SK-N-SH treated with all-trans-retinoic acid at 6 μM for 48 hours (cell line): ENCODE data around the gene TEAD3.

Experiments used
- ATAC-seq: fragments of 200-7000 bp; cut with Tn5 transposase; 3 replicates; pipeline ENCODE4 v1.9.1; 2020; ENCODE audit warnings: mild to moderate bottlenecking, moderate library complexity
- ARNTL ChIP-seq: fragments of 450-650 bp; formaldehyde crosslinking; IDR thresholded peaks from 2 replicates; pipeline ENCODE4 v1.5.0; 2020; ENCODE audit warnings: low read depth, mild to moderate bottlenecking, moderate library complexity, borderline replicate concordance
- BACH2 ChIP-seq: fragments of 250-450 bp; sonication (Bioruptor Pico); IDR thresholded peaks from 2 replicates; pipeline ENCODE4 v1.9.0; 2021; ENCODE audit warnings: mild to moderate bottlenecking, borderline replicate concordance
- CREB5 ChIP-seq: fragments of 250-450 bp; sonication (Bioruptor Pico); IDR thresholded peaks from 2 replicates; pipeline ENCODE4 v1.5.1; 2020; ENCODE audit warnings: low read depth, mild to moderate bottlenecking, moderate library complexity
- CSDC2 ChIP-seq: fragments of 250-450 bp; sonication (Bioruptor Pico); IDR thresholded peaks from 2 replicates; pipeline ENCODE4 v1.5.0; 2020; ENCODE audit warnings: mild to moderate bottlenecking, moderate library complexity
- ESRRG ChIP-seq: fragments of 250-450 bp; sonication (Bioruptor Pico); IDR thresholded peaks from 2 replicates; pipeline ENCODE4 v1.6.1; 2021; ENCODE audit warnings: mild to moderate bottlenecking
- GLIS3 ChIP-seq: fragments of 250-450 bp; sonication (Bioruptor Pico); IDR thresholded peaks from 2 replicates; pipeline ENCODE4 v1.5.0; 2020; ENCODE audit warnings: mild to moderate bottlenecking, moderate library complexity
- OSR1 ChIP-seq: fragments of 250-450 bp; sonication (Bioruptor Pico); IDR thresholded peaks from 2 replicates; pipeline ENCODE4 v1.8.0; 2022; ENCODE audit warnings: moderate library complexity, mild to moderate bottlenecking, inconsistent platforms
- POU6F1 ChIP-seq: fragments of 250-450 bp; sonication (Bioruptor Pico); IDR thresholded peaks from 2 replicates; pipeline ENCODE4 v1.8.0; 2021; ENCODE audit warnings: low read depth, mild to moderate bottlenecking, moderate library complexity, borderline replicate concordance
- PPARA ChIP-seq: fragments of 250-450 bp; sonication (Bioruptor Pico); IDR thresholded peaks from 2 replicates; pipeline ENCODE4 v1.5.0; 2020; ENCODE audit warnings: mild to moderate bottlenecking, borderline replicate concordance
- RARB ChIP-seq: fragments of 250-450 bp; sonication (Bioruptor Pico); IDR thresholded peaks from 2 replicates; pipeline ENCODE4 v1.8.0; 2021; ENCODE audit warnings: mild to moderate bottlenecking, moderate library complexity
- SNAI2 ChIP-seq: fragments of 250-450 bp; sonication (Bioruptor Pico); IDR thresholded peaks from 2 replicates; pipeline ENCODE4 v1.5.0; 2020; ENCODE audit warnings: mild to moderate bottlenecking, moderate library complexity
- TCF4 ChIP-seq: fragments of 250-450 bp; sonication (Bioruptor Pico); IDR thresholded peaks from 2 replicates; pipeline ENCODE4 v1.8.0; 2021; ENCODE audit warnings: mild to moderate bottlenecking, moderate library complexity, borderline replicate concordance
- TOX ChIP-seq: fragments of 250-450 bp; sonication (Bioruptor Pico); IDR thresholded peaks from 2 replicates; pipeline ENCODE4 v1.8.0; 2021; ENCODE audit warnings: mild to moderate bottlenecking, moderate library complexity, borderline replicate concordance
- TSHZ2 ChIP-seq: fragments of 250-450 bp; sonication (Bioruptor Pico); IDR thresholded peaks from 2 replicates; pipeline ENCODE4 v1.5.0; 2020; ENCODE audit warnings: mild to moderate bottlenecking, moderate library complexity
- ZFP3 ChIP-seq: fragments of 250-450 bp; sonication (Bioruptor Pico); IDR thresholded peaks from 2 replicates; pipeline ENCODE4 v1.5.0; 2020; ENCODE audit warnings: mild to moderate bottlenecking, moderate library complexity
- ZFP30 ChIP-seq: fragments of 450-650 bp; formaldehyde crosslinking; IDR thresholded peaks from 2 replicates; pipeline ENCODE4 v1.5.0; 2022; ENCODE audit warnings: mild to moderate bottlenecking, moderate library complexity
- ZNF565 ChIP-seq: fragments of 450-650 bp; formaldehyde crosslinking; conservative IDR thresholded peaks from 2 replicates; pipeline ENCODE4 v1.5.0; 2020; ENCODE audit warnings: low read depth, mild to moderate bottlenecking, moderate library complexity
- ZNF70 ChIP-seq: fragments of 450-650 bp; formaldehyde crosslinking; IDR thresholded peaks from 2 replicates; pipeline ENCODE4 v1.5.0; 2020; ENCODE audit warnings: mild to moderate bottlenecking, moderate library complexity
- TF ChIP-seq, protein P1 (sequence below): fragments of 250-450 bp; sonication (Bioruptor Pico); IDR thresholded peaks from 2 replicates; pipeline ENCODE4 v1.8.0; 2020; ENCODE audit warnings: mild to moderate bottlenecking, moderate library complexity, borderline replicate concordance
- TF ChIP-seq, protein P2 (sequence below): fragments of 250-450 bp; sonication (Bioruptor Pico); IDR thresholded peaks from 2 replicates; pipeline ENCODE4 v1.5.1; 2021; ENCODE audit warnings: mild to moderate bottlenecking, moderate library complexity

Gene TEAD3

GRCh38 chr6:35494161-35494563 is 2.7 kb downstream of the TEAD3 start:
- no peak for ATAC-seq
- no peak for TF ChIP-seq ZFP30 (CRISPR knock-in tag)
- no peak for TF ChIP-seq ZNF70 (CRISPR knock-in tag)
- TF ChIP-seq SNAI2 (CRISPR knock-in tag): no peak
- no peak for TF ChIP-seq RARB
- no peak for TF ChIP-seq BACH2
- no peak for TF ChIP-seq ZFP3 (CRISPR knock-in tag)
- TF ChIP-seq GLIS3: no peak
- TF ChIP-seq ARNTL (CRISPR knock-in tag): no peak
- TF ChIP-seq TCF4 (CRISPR knock-in tag): no peak
- TF ChIP-seq ZNF565 (CRISPR knock-in tag): no peak

DNA sequence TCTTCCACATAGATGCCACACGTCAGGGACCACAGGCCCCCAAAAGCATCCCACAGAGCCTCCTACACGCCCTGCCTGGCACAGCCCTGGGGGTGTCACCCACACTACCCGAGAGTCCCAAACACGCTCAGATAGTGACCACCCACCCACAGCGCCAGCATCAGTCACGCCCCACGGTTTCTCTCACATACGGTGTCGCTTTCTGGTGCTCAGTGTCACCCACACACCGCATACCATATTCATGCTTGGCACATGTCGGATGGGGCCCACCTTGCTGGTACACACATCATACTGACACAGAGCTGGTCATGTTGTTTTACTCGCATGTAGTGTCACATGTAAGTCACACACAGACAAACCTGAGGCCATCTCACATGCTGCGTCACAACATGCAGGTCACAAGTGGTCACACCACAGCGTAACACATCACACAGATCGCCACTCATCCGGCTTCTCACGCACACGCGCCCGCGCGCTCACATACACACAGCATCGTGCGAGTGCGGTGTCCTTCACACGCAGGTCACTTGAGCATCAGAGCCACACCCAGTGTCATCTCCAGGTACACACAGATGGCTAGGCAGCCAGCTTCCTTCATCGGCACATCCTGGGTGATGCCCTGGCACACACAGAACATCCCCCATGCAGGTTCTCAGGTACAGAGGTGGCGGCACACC is 3.4 kb downstream of the TEAD3 start:
- ATAC-seq: no peak
- TF ChIP-seq, protein P1, sequence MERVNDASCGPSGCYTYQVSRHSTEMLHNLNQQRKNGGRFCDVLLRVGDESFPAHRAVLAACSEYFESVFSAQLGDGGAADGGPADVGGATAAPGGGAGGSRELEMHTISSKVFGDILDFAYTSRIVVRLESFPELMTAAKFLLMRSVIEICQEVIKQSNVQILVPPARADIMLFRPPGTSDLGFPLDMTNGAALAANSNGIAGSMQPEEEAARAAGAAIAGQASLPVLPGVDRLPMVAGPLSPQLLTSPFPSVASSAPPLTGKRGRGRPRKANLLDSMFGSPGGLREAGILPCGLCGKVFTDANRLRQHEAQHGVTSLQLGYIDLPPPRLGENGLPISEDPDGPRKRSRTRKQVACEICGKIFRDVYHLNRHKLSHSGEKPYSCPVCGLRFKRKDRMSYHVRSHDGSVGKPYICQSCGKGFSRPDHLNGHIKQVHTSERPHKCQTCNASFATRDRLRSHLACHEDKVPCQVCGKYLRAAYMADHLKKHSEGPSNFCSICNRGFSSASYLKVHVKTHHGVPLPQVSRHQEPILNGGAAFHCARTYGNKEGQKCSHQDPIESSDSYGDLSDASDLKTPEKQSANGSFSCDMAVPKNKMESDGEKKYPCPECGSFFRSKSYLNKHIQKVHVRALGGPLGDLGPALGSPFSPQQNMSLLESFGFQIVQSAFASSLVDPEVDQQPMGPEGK (CRISPR knock-in tag): no peak
- no peak for TF ChIP-seq GLIS3
- no peak for TF ChIP-seq ZNF70 (CRISPR knock-in tag)

DNA sequence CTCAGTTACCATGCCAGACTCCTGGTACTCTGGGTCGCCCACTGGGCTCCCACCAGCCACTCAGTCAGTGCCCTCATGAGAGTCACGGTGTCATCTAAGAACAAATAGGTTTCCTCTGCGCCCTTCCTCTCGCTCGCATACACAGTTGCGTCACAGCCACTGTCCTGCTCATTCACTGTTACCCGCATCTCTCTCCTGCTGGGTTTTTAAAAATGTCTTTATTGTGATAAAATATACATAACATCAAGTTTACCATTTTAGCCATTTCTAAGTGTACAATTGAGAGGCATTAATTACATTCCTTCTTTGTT is 4.0 kb downstream of the TEAD3 start:
- TF ChIP-seq ZFP30 (CRISPR knock-in tag) (no peak), TOX (CRISPR knock-in tag) (no peak)
- ATAC-seq: no peak

DNA sequence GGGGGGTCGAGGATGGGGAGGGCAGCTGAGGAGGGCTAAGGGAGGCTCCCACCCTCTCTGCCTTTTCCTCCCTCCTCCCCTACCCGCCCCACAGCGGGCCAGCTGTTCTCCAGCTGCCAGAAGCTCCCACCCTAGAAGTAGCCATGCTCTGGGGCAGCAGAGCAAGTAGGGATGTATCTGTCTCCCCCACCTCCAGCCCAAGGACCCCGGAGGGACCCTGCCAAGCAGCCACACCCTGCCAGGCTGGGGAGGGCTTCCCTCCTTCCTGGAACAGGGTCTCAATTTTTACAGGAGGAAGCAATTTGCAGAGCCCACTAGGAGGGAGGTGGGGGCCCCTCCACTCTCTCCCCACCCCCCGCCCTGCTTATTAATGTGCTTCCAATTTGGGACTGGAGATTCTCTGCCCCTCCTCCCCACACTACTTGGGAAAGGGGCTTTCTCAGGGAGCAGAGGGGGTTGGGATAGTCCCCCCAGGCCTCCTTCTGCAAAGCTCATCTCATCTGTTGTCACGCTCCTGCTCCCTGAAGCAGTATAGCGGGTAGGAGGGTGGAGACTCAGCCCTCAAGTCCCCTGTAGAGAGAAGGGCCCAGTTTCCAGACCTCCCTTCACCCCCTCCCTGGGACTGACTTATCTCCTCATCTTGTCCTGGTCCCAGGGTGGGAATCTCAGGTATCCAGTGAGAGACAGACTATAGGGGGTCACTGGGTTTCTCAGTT is 4.5 kb downstream of the TEAD3 start:
- TF ChIP-seq ARNTL (CRISPR knock-in tag): no peak
- TF ChIP-seq ZFP30 (CRISPR knock-in tag): no peak
- TF ChIP-seq, protein P1 (CRISPR knock-in tag): no peak
- TF ChIP-seq ZNF565 (CRISPR knock-in tag): no peak
- TF ChIP-seq RARB: no peak
- TF ChIP-seq GLIS3: no peak
- no peak for TF ChIP-seq PPARA (CRISPR knock-in tag)
- TF ChIP-seq ESRRG (CRISPR knock-in tag): no peak
- TF ChIP-seq ZNF70 (CRISPR knock-in tag): no peak
- TF ChIP-seq POU6F1 (CRISPR knock-in tag): no peak
- no peak for TF ChIP-seq TSHZ2
- no peak for TF ChIP-seq CSDC2 (CRISPR knock-in tag)
- TF ChIP-seq CREB5 (CRISPR knock-in tag): no peak
- no peak for TF ChIP-seq OSR1
- TF ChIP-seq, protein P2, sequence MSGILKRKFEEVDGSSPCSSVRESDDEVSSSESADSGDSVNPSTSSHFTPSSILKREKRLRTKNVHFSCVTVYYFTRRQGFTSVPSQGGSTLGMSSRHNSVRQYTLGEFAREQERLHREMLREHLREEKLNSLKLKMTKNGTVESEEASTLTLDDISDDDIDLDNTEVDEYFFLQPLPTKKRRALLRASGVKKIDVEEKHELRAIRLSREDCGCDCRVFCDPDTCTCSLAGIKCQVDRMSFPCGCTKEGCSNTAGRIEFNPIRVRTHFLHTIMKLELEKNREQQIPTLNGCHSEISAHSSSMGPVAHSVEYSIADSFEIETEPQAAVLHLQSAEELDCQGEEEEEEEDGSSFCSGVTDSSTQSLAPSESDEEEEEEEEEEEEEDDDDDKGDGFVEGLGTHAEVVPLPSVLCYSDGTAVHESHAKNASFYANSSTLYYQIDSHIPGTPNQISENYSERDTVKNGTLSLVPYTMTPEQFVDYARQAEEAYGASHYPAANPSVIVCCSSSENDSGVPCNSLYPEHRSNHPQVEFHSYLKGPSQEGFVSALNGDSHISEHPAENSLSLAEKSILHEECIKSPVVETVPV (CRISPR knock-in tag): no peak
- TF ChIP-seq TCF4 (CRISPR knock-in tag): no peak
- no peak for ATAC-seq
